Mucosa of descending colon (tissue), 3 donors: ENCODE data around the gene ZWINT. TPM values are rescaled to one million over a fixed set of nuclear protein-coding genes. Genes with fewer than 3 reads are reported as not detected.

Experiments used
- ATAC-seq: fragments of 200-7000 bp; cut with Tn5 transposase; one replicate; pipeline ENCODE4 v1.9.1; 2020; ENCODE audit warnings: mild to moderate bottlenecking, moderate library complexity
- DNase-seq, 3 donors: peaks; one replicate each; pipeline ENCODE4 v3.0.0-alpha.2; 2020
- H3K36me3 ChIP-seq: fragments of 200-600 bp; one replicate; pipeline ENCODE4 v1.8.0; 2021; ENCODE audit warnings: low read depth, mild to moderate bottlenecking
- H3K4me1 ChIP-seq: fragments of 200-600 bp; one replicate; pipeline ENCODE4 v1.8.0; 2021; ENCODE audit warnings: low read depth, mild to moderate bottlenecking
- H3K4me3 ChIP-seq: fragments of 200-600 bp; one replicate; pipeline ENCODE4 v1.8.0; 2021; ENCODE audit warnings: mild to moderate bottlenecking
- H3K9me3 ChIP-seq: fragments of 200-600 bp; one replicate; pipeline ENCODE4 v1.8.0; 2021; ENCODE audit warnings: mild to moderate bottlenecking
- CTCF ChIP-seq: fragments of 200-600 bp; IDR thresholded peaks from one replicate; pipeline ENCODE4 v1.8.0; 2022; ENCODE audit warnings: antibody characterized with exemption, mild to moderate bottlenecking
- intact Hi-C, 2 donors: fragments of 100-400 bp; cut with DNase I in 1 of 2; cut with micrococcal nuclease in 1 of 2; formaldehyde crosslinking; loops; one replicate each; pipeline versions ENCODE4 v1.11.0 to v1.11.1; 2022; cut with DNase I, micrococcal nuclease
- total RNA-seq, 3 donors: library from RNA; stranded (reverse); fragmentation: NEBNext Ultra II Directional in 2 of 3; extraction: Animal tissue kit (Norgen Biotek cat#: 25700) in 2 of 3; gene quantifications; one replicate each; pipeline versions ENCODE4 v1.2.1 to v1.2.4, GENCODE V29; 2021 to 2023
- donor health status: DM: no; HTN: no; CAD: no; lungs with moderate emphysema.
- donor health status: DM: no; HTN: no; CAD: no.
- donor health status: DM: no; HTN: yes; CAD: no.

ZWINT gene
- total RNA-seq, 3 donors from 2014 or later: 5.2 to 32.5 (median 11.7) TPM

- ATAC-seq: no peak
- no peak for TF ChIP-seq CTCF
- Histone ChIP-seq H3K4me3 (no peak overlapping the region), H3K9me3 (no peaks in the 10 kb centered on the region), H3K36me3 (no peaks in the 10 kb centered on the region), H3K4me1 (no peaks in the 10 kb centered on the region)
- DNase-seq: no peak
- intact Hi-C loops: no loop called here
Observed at GRCh38 chr10:56316603-56317002, 44.5 kb downstream of the ZWINT start.
